SU-DHL-6 (cell line): ENCODE measurements around the gene MRPS22.

Experiments
- CTCF ChIP-seq: fragments of 200-600 bp; sonication (generic); IDR thresholded peaks from one replicate; pipeline ENCODE4 v1.5.1; 2017; ENCODE audit warnings: antibody characterized with exemption, mild to moderate bottlenecking, low read length, moderate library complexity; ENCODE audit not compliant: insufficient read depth, poor library complexity, severe bottlenecking
- EZH2phosphoT487 ChIP-seq: fragments of 200-600 bp; sonication (generic), shearing (Covaris generic); conservative IDR thresholded peaks from 2 replicates; pipeline ENCODE4 v1.6.1; 2018; ENCODE audit warnings: mild to moderate bottlenecking, antibody characterized with exemption, low read length, moderate library complexity, mixed read lengths

- TF ChIP-seq CTCF (no peak), EZH2phosphoT487 (no peak)
Observed at GRCh38 chr3:139389552-139390368, 45.9 kb downstream of the MRPS22 start, which contains the start of gene COPB2.
